Tongue (tissue), 2 donors: ENCODE data around the gene PRKCD. TPM values are rescaled to one million over a fixed set of nuclear protein-coding genes. Genes with fewer than 3 reads are reported as not detected.

ENCODE experiments used
- DNase-seq: peaks from one replicate; pipeline ENCODE4 v3.0.0-alpha.2; 2015
- total RNA-seq: library from RNA; depleted of rRNA; stranded (reverse); fragments of >200 nt; gene quantifications from one replicate; pipeline ENCODE4 v1.2.3, GENCODE V29; 2014

The PRKCD gene
- total RNA-seq, 1 donor from 2014 or later = 10.3 TPM

GRCh38 chr3:53170325-53171063 is 9.5 kb downstream of the PRKCD start:
- DNase-seq = no peak

GRCh38 chr3:53171064-53171418 is 10.0 kb downstream of the PRKCD start:
- DNase-seq = no peak

GRCh38 chr3:53171827-53172505 is 11.0 kb downstream of the PRKCD start:
- DNase-seq = no peak

- no peak for DNase-seq
These were observed 12.1 kb downstream of the PRKCD start for GRCh38 chr3:53173107-53173506.

GRCh38 chr3:53174346-53175250 is 13.6 kb downstream of the PRKCD start:
- no peak for DNase-seq

- DNase-seq = no peak
These were observed 14.9 kb downstream of the PRKCD start for GRCh38 chr3:53175613-53176540.

GRCh38 chr3:53178246-53178645 is 17.2 kb downstream of the PRKCD start:
- DNase-seq = no peak

- no peak for DNase-seq
These were observed 18.6 kb downstream of the PRKCD start for GRCh38 chr3:53179580-53179979.

GRCh38 chr3:53180305-53181023 is 19.5 kb downstream of the PRKCD start:
- no peak for DNase-seq

- no peak for DNase-seq
These were observed 20.0 kb downstream of the PRKCD start for GRCh38 chr3:53181024-53181371.

GRCh38 chr3:53181528-53181927 is 20.5 kb downstream of the PRKCD start:
- no peak for DNase-seq

- no peak for DNase-seq
These were observed 21.9 kb downstream of the PRKCD start for GRCh38 chr3:53182764-53183355.

GRCh38 chr3:53183514-53183913 is 22.5 kb downstream of the PRKCD start:
- no peak for DNase-seq

- DNase-seq = no peak
These were observed 23.7 kb downstream of the PRKCD start for GRCh38 chr3:53184701-53185100.

GRCh38 chr3:53185761-53186465 is 24.9 kb downstream of the PRKCD start:
- no peak for DNase-seq

GRCh38 chr3:53186726-53187125 is 25.7 kb downstream of the PRKCD start:
- no peak for DNase-seq

- DNase-seq = no peak
These were observed 26.4 kb downstream of the PRKCD start for GRCh38 chr3:53187430-53187829.

- no peak for DNase-seq
These were observed 27.2 kb downstream of the PRKCD start for GRCh38 chr3:53188136-53188685.

GRCh38 chr3:53188720-53189119 is 27.7 kb downstream of the PRKCD start:
- no peak for DNase-seq

GRCh38 chr3:53189276-53189675 is 28.3 kb downstream of the PRKCD start:
- no peak for DNase-seq
